Activated T-cell treated with anti-CD3 and anti-CD28 coated beads for 4 hours (primary cell): ENCODE results near the gene GSTA2.
A peak's percentile ranks its signal among the peaks of the same experiment; 100 is the strongest.
"Not testable (repeated sequence)": the region's sequence is repeated elsewhere in the genome, so short reads cannot be mapped to it uniquely, and the experiment has no call there.

ENCODE experiments used
- DNase-seq: peaks from one replicate; pipeline ENCODE4 v3.0.0-alpha.2; 2020

The GSTA2 gene

DNA sequence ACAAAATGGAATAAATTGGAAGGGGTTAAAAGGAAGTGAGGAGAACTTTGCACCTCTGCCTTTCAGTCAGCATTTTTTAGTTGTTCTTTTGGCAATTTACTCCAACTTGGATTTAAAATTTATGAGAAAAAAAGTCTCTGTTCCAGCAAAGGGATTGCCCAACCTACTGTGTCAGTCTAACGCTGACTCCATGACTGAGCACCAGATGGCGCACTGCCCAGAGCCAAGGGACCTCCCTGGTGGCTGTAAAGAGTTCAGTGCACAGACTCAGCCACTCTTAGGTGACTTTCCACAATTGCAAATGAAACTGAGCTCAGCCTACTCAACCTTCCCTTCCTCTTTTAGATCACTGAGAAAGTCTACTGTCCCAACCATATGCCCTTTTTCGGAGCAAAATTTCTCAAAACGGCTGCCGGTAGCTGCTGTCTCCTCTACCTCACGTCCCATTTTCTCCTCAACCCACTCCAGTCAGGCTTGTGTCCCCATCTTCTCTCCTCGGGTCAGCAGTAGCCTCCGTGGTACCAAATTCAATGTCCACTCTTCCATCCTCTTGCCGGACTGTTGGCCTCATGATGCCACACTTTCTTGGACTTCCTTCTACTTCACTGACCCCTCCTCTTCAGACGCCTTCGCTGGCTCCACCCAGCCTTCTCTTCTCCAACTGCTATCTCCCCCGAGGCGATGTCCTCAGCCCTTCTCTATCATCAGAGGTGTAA is 38.7 kb downstream of the GSTA2 start:
- peak; percentile 8 for DNase-seq

DNA sequence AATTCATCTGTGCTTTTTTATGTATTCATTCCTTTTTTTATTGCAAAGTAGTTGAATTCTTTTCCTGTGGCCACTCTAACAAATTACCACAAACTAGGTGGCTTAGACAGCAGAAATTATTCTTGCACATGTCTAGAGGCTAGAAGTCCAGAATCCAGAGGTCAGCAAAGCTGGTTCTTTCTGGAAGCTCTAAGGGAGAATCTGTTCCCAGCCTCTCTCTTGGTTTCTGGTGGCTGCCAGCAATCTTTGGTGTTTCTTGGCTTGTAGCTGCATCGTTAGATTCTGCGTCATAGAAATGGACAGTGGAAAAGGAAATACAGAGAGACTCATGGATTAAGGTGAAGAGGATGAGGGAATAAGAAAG is 39.3 kb downstream of the GSTA2 start:
- no peak for DNase-seq

DNA sequence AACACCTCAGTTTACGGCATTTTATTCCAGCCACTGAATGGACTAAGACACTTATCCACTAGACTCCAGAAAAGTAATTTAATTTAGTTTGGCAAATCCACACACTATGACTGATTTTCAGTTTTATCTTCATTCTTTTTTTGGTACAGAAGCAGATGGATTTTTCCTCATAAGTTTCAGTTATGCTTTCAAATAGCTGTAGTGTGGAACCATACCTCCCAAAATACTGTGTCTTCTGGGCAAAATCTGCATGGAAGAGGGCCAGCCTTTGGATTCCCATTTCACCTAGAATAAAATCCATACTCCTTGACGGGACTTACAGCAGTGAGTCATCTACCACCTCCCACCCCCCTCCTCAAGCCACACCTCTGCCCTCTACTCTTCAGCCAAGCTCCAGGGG is 43.0 kb downstream of the GSTA2 start:
- DNase-seq, result no peak

DNA sequence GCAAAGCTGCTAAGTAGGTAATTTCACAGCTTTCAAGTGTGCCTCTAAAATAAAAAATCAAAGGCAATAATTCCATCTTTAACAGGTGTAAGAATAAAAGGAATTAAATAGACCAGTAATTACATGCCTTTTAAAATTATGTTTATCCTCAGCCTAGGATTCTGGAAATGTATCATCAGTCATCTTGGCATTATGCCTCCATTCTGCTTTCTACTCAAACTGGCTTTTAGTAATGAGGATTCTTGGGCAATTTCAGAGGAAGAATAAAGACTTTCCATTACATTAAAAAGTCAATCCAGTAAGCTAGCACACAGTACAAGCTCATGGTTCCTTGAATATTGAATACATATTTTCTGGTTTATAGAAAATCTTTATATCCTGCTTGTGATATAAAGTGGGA is 44.7 kb downstream of the GSTA2 start:
- no peak for DNase-seq

DNA sequence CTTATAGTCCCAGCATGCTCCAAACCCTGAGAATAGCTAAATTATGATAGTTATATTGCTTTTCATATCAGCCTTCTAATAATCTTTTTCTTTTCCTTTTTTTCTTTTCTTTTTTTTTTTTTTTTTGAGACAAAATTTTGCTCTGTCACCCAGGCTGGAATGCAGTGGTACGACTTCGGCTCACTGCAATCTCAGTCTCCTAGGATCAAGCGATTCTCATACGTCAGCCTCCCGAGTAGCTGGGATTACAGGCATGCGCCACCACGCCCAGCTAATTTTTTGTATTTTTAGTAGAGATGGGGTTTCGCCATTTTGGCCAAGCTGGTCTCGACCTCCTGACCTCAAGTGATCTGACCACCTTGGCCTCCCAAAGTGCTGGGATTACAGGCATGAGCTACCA is 48.5 kb downstream of the GSTA2 start:
- not testable (repeated sequence) for DNase-seq

DNA sequence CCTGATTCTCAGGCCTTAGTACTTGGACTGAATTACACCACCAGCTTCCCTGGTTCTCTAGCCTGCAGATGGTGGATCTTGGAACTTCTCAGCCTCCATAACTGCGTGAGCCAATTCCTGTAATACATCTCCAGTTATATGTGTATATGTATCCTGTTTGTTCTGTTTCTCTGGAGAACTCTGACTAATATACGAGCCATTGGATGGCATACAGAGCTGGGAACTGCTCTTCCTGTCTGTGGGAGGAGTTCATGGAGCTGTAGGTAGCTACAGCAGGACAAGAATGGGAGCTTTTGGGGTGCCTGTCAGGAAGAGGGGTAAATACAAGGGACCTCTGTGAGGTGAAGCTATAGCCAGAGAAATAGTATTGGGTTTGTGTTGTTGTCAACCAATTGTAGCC is 51.1 kb downstream of the GSTA2 start:
- no peak for DNase-seq

DNA sequence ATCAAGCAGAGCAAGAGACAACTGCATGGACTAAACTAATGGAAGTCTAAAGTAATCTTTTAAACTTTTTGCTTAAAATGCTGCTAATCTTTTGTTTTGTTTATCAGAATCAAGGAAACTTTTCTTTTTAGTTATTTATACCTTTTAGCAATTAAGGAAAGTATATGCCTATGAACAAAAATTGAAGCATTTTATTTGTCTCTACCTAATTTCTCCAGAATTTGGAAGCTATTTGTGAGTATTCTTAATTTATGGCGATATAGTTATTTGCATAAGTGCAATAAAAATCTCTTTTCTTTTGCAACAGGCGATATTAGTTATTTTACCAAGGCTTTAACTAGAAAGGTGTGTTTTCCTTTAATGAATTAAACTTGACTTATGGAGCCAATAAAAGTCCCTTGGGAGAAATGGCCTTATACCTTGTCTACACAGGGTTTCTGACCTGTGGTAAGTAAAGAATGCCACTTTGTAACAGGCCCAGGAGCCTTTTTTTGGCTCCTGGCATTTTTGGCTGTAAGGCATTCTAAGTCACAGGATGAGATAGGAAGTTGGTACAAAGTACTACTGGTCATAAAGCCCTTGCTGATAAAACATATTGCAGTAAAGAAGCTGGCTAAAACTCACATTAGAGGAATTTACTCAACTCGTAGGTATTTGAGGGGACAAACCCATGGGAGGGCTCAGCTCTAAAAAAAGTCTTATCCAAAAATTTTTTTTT is 55.2 kb downstream of the GSTA2 start:
- DNase-seq, result no peak

DNA sequence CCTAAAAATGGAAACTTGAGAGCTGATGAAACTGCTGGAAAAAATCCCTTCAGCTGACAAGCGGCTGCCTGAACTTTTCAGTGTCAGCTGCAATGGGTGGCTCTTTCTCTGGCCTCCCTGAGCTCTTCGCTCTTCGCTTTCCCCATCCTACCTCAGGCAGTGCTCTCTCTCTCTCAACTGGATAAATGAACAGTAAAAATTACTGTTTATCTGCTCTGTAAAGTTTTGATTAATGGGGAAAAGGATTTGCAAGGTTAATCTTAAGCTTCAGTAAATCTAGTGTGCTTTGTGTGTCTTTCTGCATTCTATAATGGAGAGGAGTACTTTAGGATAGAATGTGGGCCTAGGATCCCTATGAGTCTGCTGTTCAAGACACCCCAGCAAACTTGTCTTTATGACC is 57.3 kb downstream of the GSTA2 start:
- DNase-seq, result no peak

DNA sequence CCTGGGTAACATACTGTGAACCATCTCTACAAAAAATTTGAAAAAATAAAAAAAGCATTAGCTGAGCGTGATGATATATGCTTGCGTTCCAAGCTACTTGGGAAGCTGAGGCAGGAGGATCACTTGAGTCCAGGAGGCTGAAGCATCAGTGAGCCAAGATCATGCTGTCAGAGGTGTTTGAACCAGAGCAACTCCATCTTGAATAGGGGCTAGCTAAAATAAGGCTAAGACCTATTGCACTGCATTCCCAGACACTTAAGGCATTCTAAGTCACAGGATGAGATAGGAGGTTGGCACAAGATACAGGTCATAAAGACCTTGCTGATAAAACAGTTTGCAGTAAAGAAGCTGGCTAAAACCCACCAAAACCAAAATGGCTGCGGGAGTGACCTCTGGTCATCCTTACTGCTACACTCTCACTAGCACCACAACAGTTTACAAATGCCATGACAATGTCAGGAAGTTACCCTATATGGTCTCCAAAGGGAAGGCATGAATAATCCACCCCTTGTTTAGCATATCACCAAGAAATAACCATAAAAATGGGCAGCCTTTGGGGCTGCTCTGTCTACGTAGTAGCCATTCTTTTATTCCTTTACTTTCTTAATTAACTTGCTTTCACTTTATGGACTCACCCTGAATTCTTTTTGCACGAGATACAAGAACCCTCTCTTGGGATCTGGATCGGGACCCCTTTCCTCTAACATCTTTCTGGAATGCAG is 58.3 kb downstream of the GSTA2 start:
- DNase-seq, result not testable (repeated sequence)

DNA sequence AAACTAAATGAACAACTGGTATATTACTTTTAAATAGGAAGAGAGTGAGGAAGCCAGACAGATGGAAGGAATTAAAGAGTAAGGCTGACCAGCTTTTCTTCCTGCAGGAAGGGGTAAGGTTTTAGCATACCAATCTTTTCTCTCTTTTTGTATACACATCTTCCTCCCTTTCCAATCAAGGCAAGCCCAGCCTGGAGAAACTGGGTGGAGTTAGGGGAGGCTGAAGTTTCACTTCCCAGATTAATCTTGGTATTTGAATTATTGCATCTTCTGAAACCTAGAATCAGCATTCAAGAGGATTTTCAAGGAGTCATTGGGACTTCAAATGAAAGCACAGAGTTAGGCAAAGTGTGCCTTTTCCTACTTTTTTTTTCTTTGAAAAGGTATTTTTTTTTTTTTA is 59.2 kb downstream of the GSTA2 start:
- DNase-seq, result no peak
